HG03025 (cell line): ENCODE measurements around the gene ALK.

ENCODE experiments used
- ATAC-seq: cut with Tn5 transposase; IDR thresholded peaks from one replicate; pipeline ENCODE4 v1.9.1; 2021; ENCODE audit warnings: mild to moderate bottlenecking, moderate library complexity; ENCODE audit not compliant: unreplicated experiment, low FRiP score

ALK gene

DNA sequence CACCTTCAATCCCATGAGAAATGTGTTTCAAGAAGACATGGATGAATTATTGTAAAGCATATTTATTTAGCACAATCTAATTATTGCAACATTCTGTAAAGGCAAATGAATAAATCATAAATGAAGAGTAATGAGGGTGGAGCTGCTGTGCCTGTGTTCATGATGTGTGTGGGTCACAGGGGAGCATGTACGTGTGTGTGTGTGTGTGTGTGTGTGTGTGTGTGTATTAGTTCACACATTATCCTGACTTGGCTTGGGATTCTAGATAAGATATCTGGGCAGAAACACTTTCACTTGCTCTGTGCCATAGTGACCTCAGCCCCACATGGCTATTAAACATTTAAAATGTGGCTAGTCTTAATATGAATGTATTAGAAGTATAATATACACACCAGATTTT, 361.8 kb downstream of the ALK start:
- ATAC-seq: no peak

DNA sequence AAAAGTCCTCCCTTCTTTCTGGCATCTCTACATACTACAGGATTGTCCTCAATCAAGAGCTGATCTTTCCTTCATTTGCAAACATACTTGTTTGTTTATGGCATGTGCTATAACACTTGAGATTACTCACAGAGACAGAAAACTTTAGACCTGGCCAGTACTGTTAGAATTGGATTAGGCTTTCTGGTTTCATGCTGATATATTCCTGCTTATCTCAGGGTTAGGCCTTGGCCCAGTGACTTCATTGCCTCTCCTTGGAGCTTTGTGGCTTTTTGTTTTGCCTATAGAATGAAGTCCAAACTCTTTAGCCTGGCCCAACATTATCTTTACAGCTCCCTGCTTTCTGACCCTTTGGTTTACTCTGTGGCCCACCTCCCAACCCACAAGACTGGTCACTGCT, 363.3 kb downstream of the ALK start:
- ATAC-seq: no peak

DNA sequence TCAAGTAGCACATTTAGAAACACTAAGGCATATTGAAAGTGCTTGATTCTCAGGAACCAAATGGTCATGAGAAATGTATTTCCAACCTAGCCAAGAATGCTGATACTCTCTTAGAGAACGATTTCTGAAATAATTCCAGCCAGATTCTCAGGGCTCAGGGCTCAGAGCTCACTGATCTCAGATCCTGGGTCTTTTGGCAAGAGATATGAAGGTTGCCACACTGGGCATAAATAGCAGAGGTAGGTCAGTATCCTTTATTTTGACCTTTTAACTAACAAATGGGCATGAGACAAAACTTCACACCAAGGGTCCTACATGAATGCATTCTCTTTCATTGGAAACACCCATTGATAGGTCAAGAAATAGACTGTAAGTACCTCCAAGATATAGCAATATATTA, 364.1 kb downstream of the ALK start:
- ATAC-seq: no peak

DNA sequence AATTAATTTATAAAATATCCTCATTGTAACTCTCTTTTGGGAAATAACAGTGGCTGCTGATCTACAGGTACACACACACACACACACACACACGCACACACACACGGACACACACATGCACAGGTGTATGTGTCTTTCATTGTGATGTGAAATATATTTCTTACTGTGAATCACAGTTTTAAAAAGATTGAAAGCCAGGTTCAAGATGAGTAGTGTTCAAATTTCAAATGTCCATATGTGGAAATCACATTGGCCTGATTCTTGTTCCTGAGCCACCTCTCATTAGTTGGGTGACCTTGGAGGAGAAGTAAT, 372.4 kb downstream of the ALK start:
- no peak for ATAC-seq

DNA sequence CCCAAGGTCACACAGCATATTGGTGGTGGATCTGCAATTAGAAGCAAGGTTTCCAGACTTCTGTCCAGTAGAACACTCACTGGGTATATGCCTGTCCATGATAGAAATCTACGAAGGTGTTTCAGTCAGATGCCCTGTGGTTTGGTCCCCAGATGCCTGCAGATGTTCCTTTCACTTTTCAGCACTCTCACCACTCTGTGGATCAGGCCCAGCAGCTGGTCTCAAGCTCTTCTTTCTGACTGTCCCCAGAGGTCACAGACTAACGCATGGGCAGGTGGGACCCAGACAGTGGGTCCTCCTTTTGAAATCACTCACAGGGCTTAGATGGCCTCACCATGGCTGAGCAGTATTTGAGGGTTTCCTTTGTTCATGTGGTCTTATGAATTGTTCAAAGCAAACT, 376.5 kb downstream of the ALK start:
- ATAC-seq: no peak

DNA sequence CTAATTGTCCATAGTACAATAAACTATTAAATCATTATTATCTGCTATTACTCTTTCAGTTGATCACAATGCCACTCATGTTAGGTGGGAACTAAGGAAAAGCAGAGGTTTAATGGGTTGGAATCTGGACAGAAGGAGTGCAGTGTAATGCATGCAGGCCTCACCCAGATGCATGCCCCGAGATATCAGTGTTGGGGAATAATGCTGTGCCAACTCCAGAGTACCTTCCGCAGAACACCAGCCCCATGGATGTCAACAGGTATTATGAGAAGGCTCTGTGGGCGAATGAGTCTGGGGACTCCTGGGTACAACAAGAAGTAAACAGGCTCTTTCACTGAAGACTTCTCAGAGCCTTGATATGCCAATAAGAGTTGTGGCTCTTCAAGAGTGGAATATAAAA, 377.4 kb downstream of the ALK start:
- ATAC-seq: no peak

DNA sequence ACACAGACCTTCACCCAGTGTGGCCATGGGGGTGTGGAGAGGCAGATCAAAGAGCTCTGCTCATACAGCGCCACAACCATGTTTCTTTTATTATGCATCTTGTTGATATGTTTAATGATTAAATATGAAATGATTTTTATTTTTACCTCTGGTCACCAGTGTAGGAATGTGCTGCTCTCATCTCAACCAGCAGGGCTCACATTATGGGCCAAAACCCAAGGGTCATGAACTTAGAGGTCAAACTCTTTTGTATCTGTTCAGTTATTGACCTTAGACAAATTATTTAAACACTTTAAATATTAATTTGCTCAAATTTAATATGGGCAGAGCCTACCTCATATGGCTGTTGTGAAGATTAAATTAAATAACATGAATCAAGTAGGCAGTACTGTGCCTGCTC, 386.2 kb downstream of the ALK start:
- no peak for ATAC-seq

DNA sequence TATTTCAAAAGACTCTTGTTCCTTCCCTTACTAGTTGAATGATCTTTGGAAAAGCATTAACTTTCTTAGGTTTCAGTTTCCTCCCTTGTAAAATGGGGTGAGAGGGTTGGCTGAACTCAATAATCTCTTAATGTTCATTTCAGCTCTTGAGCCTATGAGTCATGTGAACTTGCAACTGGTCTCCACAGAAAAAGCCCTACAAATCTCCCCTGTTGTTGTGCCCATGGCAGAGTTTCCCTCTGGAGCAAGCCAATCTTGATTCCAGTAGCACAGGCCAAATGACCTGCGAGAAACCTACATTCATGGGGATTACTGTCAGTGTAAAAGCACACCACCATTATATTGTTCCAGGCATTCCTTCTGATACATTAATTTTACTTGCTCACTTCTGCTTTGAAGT, 388.9 kb downstream of the ALK start:
- ATAC-seq: no peak

DNA sequence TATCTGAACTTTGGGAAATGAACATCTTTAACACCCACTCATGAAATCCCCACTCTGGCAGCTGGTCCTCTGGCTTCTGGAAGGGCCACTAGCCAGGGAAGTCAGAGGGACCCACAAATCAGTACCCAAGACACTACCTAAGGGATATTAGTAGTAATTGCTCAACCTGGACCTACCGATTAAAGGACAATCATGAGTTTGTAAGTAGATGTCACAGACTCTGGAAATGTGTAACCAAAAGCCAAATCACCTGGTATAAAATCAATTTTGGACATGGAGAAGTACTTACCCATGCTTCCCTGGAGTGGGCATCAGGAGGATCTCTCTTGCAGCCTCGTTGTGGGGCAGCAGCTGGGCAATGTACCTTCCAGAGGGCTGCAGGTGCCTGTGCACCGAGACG, 389.8 kb downstream of the ALK start:
- no peak for ATAC-seq

DNA sequence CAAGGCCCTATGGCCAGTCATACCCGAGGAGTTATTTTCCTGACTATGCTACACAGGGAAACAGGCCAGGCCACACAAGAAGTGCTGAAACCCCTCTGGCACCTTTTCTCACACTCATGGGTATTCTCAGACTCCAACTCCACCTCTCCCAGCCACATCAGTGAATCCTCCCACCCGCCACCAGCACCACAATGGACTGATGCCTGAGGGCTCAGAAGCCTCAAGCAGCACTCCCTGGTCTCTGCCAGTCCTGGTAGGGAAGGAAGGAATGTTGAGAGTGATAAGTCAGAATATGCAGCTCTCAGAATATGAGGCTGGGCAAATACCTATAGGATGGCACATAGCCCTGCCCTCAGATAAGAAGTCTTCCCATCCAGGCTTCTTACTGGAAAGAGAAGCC, 391.1 kb downstream of the ALK start:
- no peak for ATAC-seq

DNA sequence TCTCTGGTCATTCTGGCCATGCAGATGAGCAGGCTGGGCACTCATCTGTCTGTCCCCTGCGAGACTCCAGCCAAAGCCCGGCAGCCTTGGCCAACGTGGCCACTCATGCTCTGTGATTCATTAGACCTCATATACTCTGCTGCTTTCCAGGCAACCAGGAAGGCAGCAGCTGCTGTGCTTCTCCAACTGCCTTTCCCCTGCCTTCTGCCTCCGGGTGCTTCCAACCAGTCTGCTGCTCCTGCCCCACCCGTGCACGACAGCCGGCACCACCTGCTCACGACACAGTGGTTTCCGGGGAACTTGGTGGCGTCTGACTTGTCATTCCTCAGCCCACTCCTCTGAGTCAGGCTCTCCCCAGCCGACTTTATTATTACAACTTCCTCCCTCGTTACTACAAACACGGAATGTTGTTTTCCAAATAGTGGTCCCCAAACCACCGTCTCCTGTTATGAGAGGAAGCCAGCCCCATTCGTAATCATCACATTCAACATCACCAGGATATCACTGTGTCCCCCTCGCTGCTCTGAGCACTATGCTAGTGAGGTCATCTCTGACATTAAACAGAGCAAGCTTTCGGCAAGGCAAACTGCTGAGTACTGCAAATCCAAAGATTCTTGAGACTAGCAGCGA, 392.4 kb downstream of the ALK start:
- no peak for ATAC-seq

DNA sequence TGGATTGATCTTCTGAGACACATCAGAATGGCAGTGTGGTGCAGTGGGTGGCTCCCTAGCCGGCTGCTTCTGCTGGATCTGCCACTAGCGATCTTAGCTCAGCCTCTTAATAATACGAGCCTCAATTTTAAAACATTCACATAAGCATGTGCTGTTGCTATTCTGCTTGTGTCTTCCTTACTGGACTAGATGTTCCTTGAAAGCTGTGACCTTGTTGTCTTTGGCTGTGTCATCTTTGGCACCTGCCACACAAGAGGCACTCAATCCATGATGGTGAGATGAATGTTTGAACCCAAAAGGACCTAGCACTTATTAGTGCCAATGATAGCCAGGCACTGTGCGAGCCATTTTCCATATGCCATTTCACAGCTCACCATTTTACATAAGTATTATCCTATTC, 393.0 kb downstream of the ALK start:
- no peak for ATAC-seq

DNA sequence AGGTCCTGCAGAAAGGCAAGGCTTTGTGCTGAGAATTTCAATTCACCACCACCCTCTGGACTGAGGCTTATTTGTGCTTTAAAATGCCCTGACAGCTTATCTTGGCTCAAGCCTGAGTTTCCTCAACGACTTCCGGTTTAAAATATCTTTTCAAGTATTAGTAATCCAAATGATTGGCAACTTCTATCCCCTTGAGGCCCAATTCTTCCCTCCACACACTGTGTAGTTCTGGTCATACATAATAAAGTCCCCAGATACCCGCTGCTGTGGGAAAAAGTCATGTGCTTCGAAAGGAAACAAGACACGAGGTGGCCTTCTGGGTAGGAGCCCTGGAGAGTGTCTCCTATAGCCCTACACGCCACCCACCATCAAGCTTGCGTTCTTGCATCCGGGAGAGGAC, 393.4 kb downstream of the ALK start:
- no peak for ATAC-seq

DNA sequence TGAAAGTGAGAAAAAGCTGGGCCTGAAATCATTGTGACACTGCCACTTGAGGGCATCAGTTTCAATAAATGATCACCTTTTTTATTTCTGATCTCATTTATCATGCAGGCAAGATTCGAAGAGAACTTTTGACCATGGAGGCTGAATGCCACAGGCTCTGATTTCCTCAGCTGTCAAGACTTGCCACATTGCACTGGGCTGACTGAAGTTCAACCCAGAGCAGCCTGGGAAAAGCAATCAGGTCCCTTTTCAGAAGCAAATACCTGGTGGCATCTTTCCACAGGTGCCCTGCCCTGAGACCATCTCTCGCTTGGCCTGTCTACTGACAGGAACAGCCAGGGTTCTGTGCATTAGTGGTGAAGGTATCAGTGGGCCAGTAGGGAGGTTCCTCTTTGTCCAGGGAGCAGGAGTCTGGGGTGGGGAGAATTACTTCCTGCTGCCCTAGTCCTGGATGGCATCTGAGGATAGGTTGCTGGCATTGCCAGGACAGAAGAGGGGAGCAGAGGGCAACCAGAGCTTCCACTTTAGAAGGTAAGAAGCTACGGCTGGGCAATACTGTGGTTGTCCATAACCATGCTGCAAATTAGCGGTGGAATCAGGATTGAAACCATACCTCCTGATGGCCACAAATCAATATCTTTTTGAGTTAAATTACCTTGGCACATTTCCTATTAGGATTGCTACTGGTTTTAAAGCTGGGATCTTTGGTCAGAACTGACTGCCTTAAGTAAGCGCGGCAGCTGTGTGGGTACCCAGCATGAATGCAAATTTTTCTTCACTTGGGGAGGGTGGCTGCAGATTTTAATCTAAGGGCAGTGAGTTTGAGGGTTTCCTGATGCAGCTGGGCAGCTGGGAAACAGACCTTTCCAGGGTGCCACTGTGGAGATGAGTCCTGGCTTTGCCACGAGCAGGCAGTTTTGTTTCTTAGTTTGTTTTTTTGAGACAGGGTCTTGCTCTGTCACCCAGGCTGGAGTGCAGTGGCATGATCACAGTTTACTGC, 394.5 kb downstream of the ALK start:
- ATAC-seq: no peak

DNA sequence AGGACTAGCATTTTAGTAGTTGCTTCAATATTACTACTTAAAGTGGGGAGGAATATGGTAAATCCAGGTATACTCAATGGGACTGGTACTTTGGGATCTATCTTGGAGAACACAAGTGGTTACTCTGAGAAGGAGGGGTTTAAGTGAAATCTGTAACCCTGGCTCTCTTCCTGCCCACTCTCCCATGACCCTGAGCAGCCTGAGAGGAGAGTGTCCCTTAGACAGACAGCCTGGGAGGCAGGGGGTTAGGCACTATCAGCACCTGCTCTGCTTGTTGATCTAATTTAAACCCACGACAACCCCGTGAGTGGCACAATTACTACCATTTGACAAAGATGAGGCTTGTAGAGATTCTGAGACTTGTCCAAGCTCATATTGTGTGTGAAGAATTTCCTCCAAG, 395.5 kb downstream of the ALK start:
- ATAC-seq: no peak

DNA sequence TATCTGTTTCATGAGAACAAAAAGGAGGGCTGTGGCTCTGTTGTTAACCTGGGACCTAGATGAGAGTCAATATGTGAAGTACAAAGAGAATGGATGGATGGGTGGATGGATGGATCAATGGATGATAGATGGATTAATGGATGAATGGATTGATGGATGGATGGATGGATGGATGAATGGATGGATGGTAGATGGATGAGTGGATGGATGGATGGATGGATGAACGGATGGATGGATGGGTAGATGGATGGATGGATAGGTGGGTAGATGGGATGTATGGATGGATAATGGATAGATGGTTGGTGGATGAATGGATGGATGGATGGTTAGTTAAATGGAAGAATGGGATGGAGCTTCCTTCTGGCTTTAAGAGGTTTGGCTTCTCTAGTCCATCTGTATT, 396.7 kb downstream of the ALK start:
- ATAC-seq: no peak

DNA sequence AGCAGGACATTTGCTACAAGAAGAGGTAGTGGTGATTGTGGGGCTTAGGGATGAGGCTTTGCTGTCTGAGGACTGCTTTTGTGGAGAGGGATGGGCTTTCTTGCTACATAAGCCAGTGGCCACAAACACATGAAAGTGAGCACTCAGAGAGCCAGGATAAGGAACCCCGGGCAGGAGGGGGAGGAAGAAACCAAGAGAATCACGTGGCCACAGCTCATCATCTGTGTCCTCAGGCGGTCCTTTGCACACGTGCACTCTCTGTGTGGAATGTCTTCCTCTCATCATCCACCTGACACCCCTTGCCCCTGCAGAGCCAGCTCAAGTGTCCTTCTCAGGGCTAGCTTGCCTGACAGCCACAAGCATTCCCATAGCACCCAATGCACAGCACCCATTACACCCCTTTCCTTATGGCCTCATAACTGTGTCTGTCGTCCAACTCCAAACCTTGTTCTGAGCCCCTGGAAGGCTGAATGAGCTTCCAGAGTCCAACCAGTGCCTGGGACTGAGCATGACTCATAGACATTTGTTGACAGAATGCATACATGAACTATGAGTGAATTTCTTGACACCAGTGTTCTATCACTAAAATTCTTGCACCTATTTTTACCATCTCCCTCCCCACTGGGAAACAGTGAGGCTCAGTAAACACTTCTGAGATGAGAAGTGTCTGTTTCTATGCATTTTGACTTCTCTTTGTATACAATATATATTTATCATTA, 398.3 kb downstream of the ALK start:
- ATAC-seq: no peak

DNA sequence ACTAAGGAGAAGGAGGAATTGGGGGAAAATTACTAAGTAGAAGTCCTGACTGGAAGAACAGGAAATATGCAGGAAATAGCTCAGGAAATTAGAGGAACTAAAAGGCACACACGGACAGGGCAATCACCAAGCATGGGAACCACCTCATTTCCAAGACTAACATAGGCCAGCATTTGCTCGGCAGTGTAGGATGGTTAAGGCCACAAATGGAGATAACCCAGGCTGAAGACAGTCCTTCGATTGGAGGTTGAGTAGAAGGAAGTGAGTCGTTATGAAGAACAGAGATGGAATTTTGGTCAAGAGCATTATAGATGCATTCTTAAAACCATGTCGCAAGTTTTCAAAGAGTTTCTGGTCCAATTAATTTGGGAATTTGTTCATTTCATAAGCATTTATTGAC, 401.4 kb downstream of the ALK start:
- ATAC-seq: no peak

DNA sequence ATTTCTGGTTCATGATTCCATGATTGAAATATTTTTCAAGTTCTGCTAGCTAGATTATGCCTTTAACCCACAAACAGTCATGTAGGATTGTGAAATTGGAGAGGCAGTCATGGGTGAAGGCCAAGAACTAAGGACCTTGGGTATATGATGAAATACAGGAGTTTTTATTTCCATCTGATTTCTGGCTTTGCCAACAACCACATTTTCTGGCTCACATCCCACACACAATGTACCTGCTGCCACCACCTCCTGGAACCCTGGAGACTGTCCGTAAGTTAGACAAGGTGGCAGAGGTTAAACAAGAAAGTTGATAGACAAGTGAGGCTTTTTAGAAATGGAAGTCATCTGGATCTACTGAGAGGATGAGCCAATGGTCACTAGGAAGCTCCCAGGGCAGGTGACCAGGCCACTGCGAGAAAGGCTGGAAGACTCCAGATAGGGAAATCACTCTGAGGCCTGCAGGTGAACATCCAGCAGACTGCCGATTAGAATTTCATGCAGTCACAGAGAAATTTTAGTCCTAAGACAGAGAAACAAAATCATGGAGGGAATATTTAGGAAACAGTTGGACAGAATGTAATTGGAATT, 402.0 kb downstream of the ALK start:
- no peak for ATAC-seq

DNA sequence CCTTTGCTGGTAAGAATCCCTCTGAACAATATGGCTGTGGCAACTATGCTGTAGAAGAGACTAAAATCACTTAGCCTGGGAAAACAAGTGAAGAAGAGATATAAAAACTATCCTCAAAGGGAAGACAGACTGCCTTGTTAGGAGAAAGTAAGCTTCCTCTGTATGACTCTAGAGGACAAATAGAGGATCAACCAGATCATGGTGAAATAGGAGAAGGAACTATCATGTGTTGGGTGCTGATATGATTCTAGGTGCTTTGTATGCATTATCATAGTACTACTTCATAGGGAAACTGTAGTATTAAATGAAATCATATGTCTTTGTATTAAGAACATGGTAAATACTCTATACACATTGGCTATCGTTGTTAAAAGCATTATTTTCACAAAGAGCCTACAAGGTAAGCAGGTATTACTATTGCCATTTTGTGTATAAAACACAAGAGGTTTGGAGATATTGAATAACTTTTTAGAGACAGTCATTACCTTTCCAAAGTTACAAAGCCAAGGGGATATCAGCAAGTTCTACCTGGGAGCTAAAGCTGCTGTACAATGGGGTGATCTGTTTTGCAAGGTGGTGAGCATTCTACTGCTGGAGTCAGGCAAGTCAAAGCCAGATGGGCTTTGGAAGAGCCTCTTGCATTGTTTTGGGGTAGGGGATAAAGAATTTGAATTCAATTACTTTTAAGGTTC, 402.6 kb downstream of the ALK start:
- ATAC-seq: no peak

DNA sequence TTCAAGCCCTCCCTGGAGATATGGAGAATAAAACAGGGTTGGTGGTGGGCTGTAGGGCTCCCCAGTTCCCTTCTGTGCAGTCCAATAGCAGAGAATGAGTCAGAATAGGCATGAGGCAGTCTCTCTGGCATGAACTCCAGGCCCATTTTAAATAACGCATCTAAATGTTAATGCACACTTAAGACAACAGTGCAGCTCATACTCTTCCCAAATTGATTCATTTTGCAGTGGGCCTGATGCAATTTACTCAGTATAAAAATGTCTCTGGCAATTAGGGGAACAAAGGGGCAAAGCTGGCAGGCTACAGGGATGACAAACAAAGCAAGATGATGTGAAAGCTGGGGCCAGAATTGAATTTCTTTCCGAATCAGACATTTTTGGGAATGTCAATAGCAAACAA, 403.4 kb downstream of the ALK start:
- no peak for ATAC-seq
